ENCODE measurements around the gene UAP1L1. TPM values are rescaled to one million over a fixed set of nuclear protein-coding genes. Genes with fewer than 3 reads are reported as not detected.
A peak's percentile ranks its signal among the peaks of the same experiment; 100 is the strongest.

UAP1L1 gene
- total RNA-seq, 2 experiments from 2014 or later: 43.9 to 44.1 TPM

DNA sequence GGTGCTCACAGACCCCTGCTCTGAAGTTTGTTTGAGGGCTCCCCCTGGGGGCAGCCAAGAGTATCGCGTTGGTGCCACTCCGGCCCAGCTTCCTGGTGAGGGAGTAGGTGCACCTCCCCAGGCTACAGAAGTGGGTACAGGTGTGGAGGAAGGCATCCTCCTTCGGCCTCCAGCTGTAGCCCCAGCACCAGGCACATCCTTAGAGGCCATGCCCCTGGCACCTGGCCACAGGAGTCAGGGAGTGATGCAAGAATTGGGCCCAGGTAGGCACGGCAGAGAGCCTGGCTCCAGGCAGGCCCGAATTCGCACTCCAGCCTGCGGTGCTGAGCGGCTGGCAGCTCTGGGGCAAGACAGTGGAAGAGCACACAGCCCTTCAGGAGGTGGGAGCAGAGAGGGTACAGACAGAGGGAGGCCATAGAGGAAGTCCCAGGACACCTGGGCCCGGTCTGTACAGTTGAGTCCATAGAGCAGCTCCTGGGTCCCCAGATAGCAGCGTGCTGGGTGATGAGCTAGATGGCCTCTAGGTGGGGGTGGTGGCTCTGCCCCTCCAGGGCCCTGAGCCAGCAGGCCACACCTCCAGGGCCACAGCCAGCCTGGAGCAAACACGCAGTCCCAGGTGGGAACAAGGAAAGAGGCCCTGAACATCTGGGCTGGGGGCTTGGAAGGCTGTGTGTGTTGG lies 9.3 kb upstream of the UAP1L1 start:
- Mint-ChIP-seq H3K9me3 (no peaks in the 10 kb centered on the region), H3K4me1 (peaks cover 20% of the 10 kb centered on the region), H3K4me3 (peak overlapping the region; percentile 78), H3K27ac (peak overlapping the region; percentile 73), H3K27me3 (no peaks in the 10 kb centered on the region), H3K36me3 (peaks cover 3% of the 10 kb centered on the region)
- ATAC-seq (ENCODE audit: low read depth) (peak; percentile 48), DNase-seq (peak; percentile 90)
- POLR2A ChIA-PET: interaction anchor here (0.7 to 5.4 kb wide), 12 partner anchors 9 to 188 kb away, joined by 3 to 75 read pairs (median 5); partner anchors contain the start of genes MAN1B1 and TUBB4B

DNA sequence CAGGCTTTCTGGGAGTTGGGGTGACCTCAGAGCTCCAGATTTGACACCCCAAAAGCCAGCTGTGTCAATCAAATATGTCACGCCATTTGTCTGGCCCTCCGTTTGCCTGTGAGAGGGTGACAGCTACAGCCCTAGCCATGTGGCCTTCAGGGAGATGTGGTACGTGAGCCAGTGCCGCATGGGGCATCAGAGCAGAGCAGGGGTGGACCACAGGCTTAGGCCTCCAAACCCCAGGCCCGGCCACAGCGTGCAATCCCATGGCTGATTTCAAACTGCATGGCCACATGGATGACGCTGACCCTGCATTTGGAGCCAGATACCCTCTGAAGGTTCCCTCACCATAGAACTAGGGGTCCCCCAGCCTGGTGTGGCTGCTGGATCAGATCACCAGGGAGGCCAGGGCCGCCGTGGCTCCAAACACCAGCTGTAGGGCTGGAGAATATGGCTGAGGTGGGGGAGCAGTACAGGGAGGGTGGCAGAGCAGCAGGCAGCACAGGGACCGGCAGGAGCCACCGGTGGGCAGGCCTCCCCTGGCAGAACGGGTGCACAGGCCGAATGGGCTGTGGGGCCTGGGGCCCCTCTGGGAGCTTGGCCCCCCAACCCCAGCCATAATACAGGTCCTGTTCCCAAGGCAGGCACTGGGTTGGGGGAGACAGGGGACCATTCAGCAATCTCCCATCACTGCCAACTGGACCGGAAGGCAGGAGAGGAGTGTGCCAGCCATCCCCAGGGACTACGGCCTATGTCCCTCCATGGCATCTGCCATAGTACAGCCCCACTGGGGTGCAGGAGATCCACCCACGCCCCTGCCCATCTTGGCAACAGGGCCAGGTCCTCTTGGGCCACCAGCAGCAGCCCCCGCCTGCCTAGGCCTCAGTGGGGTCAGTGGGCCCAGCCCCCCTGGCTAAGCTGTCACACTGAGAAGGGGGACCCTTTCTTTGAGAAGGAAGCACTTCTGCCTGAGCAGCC lies 8.5 kb upstream of the UAP1L1 start:
- H3K4me3 Mint-ChIP-seq: peak overlapping the region; percentile 78
- POLR2A ChIA-PET: interaction anchor here (0.7 to 5.4 kb wide), 18 partner anchors 9 to 356 kb away, joined by 3 to 75 read pairs (median 5); partner anchors contain the start of genes CYSRT1, ENTPD2, MAN1B1 and TUBB4B
- no peak for DNase-seq
- H3K36me3 Mint-ChIP-seq: peaks cover 3% of the 10 kb centered on the region
- peaks cover 20% of the 10 kb centered on the region for H3K4me1 Mint-ChIP-seq
- H3K27ac Mint-ChIP-seq: peak overlapping the region; percentile 60
- H3K27me3 Mint-ChIP-seq: no peaks in the 10 kb centered on the region
- no peaks in the 10 kb centered on the region for H3K9me3 Mint-ChIP-seq
- ATAC-seq (ENCODE audit: low read depth): no peak

DNA sequence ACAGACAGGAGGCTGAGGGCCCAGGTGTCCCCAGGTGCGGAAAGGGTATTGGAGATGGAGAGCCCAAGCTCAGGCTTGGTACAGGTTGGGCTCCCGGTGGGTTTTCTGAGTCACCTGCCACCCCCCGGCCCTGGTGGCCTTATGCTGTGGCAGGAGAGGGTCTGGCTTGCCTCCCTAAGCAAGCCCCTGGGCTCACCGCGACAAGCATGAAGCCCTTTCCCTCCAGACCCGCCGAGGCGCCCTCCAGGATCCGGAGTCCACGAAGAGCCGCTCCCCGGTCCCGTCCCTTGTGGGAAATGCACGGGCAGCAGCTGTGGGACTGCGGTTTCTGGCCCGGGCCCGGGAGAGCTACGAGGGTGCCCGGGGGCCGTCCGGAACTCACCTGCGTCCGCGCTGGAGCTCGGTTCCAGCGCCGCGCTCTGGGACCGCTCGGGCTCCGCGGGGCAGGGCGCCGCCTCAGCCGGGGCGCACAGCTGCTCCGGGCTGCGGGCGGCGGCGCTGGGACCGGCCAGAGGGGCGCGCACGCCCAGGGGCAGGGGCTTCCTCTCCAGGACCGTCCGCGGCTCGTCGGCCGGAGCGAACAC lies 7.7 kb upstream of the UAP1L1 start:
- ATAC-seq (ENCODE audit: low read depth): no peak
- H3K4me3 Mint-ChIP-seq: peak overlapping the region; percentile 78

DNA sequence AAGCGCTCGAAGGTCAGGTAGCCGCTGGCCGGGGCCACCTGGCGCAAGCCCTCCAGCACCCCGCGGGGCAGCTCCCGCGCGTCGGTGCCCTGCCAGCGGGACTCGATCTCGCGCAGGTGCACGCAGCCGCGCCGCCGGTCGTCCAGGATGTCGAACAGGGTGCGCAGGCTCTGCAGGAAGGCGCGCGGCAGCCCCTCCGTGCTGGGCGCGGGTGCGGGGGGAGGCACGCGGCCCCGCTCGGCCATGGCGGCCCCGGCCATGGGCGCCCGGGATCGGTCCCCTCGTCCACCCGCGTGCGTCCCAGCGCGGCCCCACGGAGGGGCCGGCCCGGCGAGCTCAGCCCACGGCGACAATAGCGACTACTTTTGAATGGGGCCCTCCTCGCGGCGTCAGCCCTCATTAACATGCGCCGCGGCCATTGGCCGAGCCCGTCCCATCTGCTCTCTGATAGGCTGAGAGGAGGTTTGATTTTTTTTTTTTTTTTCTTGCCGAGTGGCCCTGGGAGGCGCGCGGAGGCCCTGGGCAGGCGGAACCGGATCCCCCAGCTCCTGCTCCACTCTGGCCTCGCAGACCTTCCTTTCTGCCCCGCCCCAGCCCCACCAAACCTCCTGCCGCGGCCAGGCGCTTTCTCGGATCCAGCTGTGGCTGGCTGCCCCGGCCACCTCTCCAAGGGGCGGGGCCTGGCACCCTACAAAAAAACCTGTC lies 7.0 kb upstream of the UAP1L1 start, which contains the start of gene SAPCD2:
Gene SAPCD2 (minus strand): TSS at position 357 of the 705 bp plus-strand sequence. CDS start 97 bp downstream, at position 260.
- DNase-seq (peak; percentile 90), ATAC-seq (ENCODE audit: low read depth) (peak; percentile 90)
- Mint-ChIP-seq H3K4me3 (peak within 1 kb of the TSS; percentile 82), H3K4me1 (peaks cover 22% of the 10 kb centered on the region), H3K9me3 (no peaks in the 10 kb centered on the region), H3K27me3 (no peaks in the 10 kb centered on the region), H3K27ac (peak within 1 kb of the TSS; percentile 91), H3K36me3 (no peaks in the 10 kb centered on the region)
- POLR2A ChIA-PET: interaction anchor here (0.6 to 5.4 kb wide), 34 partner anchors 8 to 950 kb away, joined by 3 to 75 read pairs (median 4); partner anchors contain the start of genes ABCA2, ANAPC2, CYSRT1 and ENTPD2

More for the DNA sequence above, 7.7 kb upstream of the UAP1L1 start:
- DNase-seq: no peak
- Mint-ChIP-seq H3K36me3 (no peaks in the 10 kb centered on the region), H3K9me3 (no peaks in the 10 kb centered on the region), H3K4me1 (peaks cover 21% of the 10 kb centered on the region), H3K27me3 (no peaks in the 10 kb centered on the region), H3K27ac (peak overlapping the region; percentile 60)
- POLR2A ChIA-PET: interaction anchor here (0.7 to 5.4 kb wide), 31 partner anchors 9 to 357 kb away, joined by 3 to 75 read pairs (median 5); partner anchors contain the start of genes ABCA2, ANAPC2, CYSRT1 and ENTPD2

- POLR2A ChIA-PET: interaction anchor here (0.6 to 5.4 kb wide), 28 partner anchors 8 to 950 kb away, joined by 3 to 75 read pairs (median 4); partner anchors contain the start of genes ABCA2, ANAPC2, ENTPD2 and FBXW5
- Mint-ChIP-seq H3K9me3 (no peaks in the 10 kb centered on the region), H3K4me1 (peaks cover 20% of the 10 kb centered on the region), H3K27ac (peak overlapping the region; percentile 91), H3K36me3 (no peaks in the 10 kb centered on the region), H3K27me3 (no peaks in the 10 kb centered on the region), H3K4me3 (peak overlapping the region; percentile 82)
- DNase-seq (no peak), ATAC-seq (ENCODE audit: low read depth) (no peak)
These were observed 6.4 kb upstream of the UAP1L1 start for GRCh38 chr9:137070906-137071275.

DNA sequence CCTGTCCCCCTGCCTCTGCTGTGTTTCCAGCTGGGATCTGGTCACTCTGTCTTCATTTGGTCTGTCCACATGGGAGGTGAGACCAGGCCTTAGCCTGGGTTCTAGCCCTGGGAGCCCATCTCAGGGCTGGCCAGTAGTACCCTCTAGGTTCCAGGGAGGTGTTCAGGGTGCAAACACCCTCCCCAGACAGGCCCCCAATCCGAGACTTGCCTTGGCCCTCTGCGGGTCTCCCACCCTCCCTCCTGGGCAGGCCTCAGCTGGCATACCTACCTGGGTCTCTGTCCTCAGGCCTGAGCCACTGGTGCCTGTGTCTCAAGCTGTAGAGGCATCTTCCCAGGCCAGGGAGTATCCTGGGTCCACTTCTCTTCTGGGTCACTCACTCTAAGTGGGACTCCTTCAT lies 6.0 kb upstream of the UAP1L1 start:
- DNase-seq (peak; percentile 35), ATAC-seq (ENCODE audit: low read depth) (no peak)
- peak overlapping the region; percentile 82 for H3K4me3 Mint-ChIP-seq
- POLR2A ChIA-PET: interaction anchor here (0.8 to 5.4 kb wide), 14 partner anchors 15 to 169 kb away, joined by 3 to 75 read pairs (median 6); partner anchors contain the start of genes ABCA2, ANAPC2, FBXW5 and MAN1B1
- no peaks in the 10 kb centered on the region for H3K36me3 Mint-ChIP-seq
- no peaks in the 10 kb centered on the region for H3K9me3 Mint-ChIP-seq
- H3K27me3 Mint-ChIP-seq: no peaks in the 10 kb centered on the region
- H3K27ac Mint-ChIP-seq: peak overlapping the region; percentile 91
- peaks cover 20% of the 10 kb centered on the region for H3K4me1 Mint-ChIP-seq

DNA sequence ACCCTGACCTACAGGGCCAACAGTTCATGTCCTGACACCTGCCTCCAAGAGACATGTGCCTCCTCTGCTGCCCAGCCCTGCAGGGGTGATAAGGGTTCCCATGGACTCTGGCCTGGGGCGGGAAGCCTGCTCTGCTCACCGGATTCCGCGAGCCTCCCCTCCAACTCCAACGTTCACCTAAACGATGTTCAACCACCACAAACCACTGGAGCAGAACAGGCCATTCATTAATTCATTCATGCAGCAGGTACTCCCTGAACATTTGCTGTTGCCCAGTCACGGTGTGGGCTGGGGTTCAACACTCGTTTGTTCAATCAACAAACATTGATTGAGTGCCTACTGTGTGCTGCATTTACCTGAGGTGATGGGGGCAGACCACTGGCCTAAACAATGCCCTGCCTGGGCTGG lies 3.3 kb upstream of the UAP1L1 start:
- POLR2A ChIA-PET: no interaction called here
- DNase-seq: no peak

DNA sequence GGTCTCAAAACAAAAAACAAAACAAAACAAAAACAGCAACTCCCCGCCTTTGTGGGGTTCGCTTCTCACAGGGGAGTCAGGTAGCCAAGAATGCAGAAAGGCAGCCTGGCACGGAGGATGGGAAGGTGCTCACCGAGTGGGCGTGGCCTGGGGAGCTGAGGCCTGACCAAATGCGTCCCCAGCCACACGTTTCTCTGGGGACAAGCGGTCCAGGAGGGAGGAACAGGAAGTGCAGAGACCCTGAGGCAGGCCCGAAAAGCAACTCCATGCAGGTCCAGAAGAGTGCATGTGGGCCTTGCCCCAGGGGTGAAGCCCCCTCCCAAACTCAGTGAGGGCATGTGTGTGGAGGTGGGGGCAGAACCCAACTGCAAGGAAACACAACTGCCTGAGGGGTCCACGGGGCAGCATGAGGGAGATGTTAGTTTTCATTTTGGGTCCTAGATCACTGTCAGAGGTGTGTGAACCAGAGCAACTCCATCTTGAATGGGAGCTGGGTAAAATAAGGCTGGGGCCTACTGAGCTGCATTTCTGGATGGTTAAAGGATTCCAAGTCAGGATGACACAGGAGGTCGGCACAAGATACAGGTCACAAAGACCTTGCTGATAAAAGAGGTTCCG lies 2.6 kb upstream of the UAP1L1 start:
- H3K9me3 Mint-ChIP-seq: no peaks in the 10 kb centered on the region
- H3K4me3 Mint-ChIP-seq: no peak overlapping the region
- no peak for ATAC-seq (ENCODE audit: low read depth)
- DNase-seq: no peak
- peaks cover 13% of the 10 kb centered on the region for H3K4me1 Mint-ChIP-seq
- H3K27me3 Mint-ChIP-seq: no peaks in the 10 kb centered on the region
- POLR2A ChIA-PET: interaction anchor here (3.5 kb wide), 1 partner anchor 12 kb away, joined by 31 read pairs; the partner anchor contains the start of gene MAN1B1
- H3K27ac Mint-ChIP-seq: peak overlapping the region; percentile 30
- H3K36me3 Mint-ChIP-seq: peaks cover 3% of the 10 kb centered on the region

More for the DNA sequence above, 3.3 kb upstream of the UAP1L1 start:
- Mint-ChIP-seq H3K36me3 (peaks cover 2% of the 10 kb centered on the region), H3K9me3 (no peaks in the 10 kb centered on the region), H3K27ac (no peak overlapping the region), H3K27me3 (no peaks in the 10 kb centered on the region), H3K4me3 (no peak overlapping the region), H3K4me1 (peaks cover 13% of the 10 kb centered on the region)
- no peak for ATAC-seq (ENCODE audit: low read depth)

DNA sequence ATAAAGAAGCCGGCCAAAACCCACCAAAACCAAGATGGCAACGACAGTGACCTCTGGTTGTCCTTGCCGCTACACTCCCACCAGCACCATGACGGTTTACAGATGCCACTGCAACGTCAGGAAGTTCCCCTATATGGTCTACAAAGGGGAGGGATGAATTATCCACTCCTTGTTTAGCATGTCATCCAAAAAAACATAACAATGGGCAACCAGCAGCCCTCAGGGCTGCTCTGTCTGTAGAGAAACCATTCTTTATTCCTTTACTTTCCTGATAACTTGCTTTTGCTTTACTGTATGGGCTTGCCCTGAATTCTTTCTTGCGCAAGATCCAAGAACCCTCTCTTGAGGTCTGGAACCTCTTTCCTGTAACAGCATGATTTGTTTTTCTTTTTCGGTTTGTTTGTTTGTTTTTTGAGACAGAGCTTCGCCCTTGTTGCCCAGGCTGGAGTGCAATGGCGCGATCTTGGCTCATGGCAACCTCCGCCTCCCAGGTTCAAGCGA lies 2.0 kb upstream of the UAP1L1 start:
- Mint-ChIP-seq H3K27me3 (no peaks in the 10 kb centered on the region), H3K4me3 (peak overlapping the region; percentile 25), H3K4me1 (peaks cover 13% of the 10 kb centered on the region), H3K27ac (no peak overlapping the region), H3K36me3 (peaks cover 6% of the 10 kb centered on the region), H3K9me3 (no peaks in the 10 kb centered on the region)
- ATAC-seq (ENCODE audit: low read depth) (no peak), DNase-seq (no peak)
- POLR2A ChIA-PET: interaction anchor here (3.5 kb wide), 1 partner anchor 11 kb away, joined by 31 read pairs; the partner anchor contains the start of gene MAN1B1

- Mint-ChIP-seq H3K4me1 (peaks cover 5% of the 10 kb centered on the region), H3K27ac (peak overlapping the region; percentile 68), H3K9me3 (no peaks in the 10 kb centered on the region), H3K4me3 (peak overlapping the region; percentile 68), H3K36me3 (peaks cover 6% of the 10 kb centered on the region), H3K27me3 (no peaks in the 10 kb centered on the region)
- no peak for ATAC-seq (ENCODE audit: low read depth)
- DNase-seq: no peak
- POLR2A ChIA-PET: interaction anchor here (0.6 to 3.5 kb wide), 8 partner anchors 10 to 269 kb away, joined by 3 to 31 read pairs (median 4); partner anchors contain the start of genes MAN1B1, RABL6 and TUBB4B
These were observed 694 bp upstream of the UAP1L1 start for GRCh38 chr9:137076636-137077009.

DNA sequence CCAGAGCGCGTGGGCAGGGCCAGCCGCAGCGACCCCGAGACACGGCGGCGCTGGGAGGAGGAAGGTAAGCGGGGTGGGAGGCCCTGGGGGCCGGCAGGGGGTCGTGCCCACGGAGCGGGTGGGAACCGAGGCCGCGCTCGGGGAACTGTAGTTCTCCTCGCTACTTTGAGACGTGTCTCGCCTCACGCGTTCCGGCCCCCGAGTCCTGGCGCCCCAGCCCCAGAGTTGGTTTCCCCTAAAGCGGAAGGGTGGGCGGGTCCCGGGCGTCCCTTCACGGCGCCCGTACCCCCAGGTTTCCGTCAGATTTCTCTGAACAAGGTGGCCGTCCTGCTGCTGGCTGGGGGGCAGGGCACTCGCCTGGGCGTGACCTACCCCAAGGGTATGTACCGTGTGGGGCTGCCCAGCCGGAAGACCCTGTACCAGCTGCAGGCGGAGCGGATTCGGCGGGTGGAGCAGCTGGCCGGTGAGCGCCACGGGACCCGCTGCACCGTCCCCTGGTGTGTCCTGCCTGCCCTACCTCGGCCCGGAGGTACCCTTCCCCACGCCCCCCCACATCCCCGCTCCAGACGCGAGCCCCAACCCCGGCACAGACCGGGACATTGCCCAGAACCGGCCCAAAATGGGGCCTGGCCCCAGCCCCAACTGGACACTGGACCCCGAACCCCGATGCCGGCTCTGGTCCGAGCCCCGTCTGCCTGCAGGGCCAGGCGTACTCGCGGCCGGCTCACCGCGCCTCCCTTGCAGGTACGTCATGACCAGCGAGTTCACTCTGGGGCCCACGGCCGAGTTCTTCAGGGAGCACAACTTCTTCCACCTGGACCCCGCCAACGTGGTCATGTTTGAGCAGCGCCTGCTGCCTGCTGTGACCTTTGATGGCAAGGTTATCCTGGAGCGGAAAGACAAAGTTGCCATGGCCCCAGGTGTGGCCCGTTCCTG lies 709 bp downstream of the UAP1L1 start:
- Mint-ChIP-seq H3K36me3 (peaks cover 11% of the 10 kb centered on the region), H3K27ac (peak overlapping the region; percentile 86), H3K4me3 (peak overlapping the region; percentile 79), H3K9me3 (no peaks in the 10 kb centered on the region), H3K27me3 (no peaks in the 10 kb centered on the region), H3K4me1 (peaks cover 4% of the 10 kb centered on the region)
- POLR2A ChIA-PET: interaction anchor here (1.0 to 3.5 kb wide), 7 partner anchors 8 to 163 kb away, joined by 3 to 31 read pairs (median 5); partner anchors contain the start of genes MAN1B1, RNF208, SAPCD2 and TUBB4B
- peak; percentile 72 for ATAC-seq (ENCODE audit: low read depth)
- DNase-seq: peak; percentile 77

Measured in activated naive CD8-positive, alpha-beta T cell treated with anti-CD3 and anti-CD28 coated beads, Interleukin-2, amount 10 ng/mL, durations not matched to agents 7 days and 5 days (primary cell).